Stomach (tissue), 4 donors: ENCODE results near the gene PDIA5.

Experiments used
- EP300 ChIP-seq: sonication (generic); formaldehyde crosslinking; IDR thresholded peaks from one replicate; pipeline ENCODE4 v1.6.1; 2017; ENCODE audit warnings: antibody characterized with exemption
- POLR2A ChIP-seq, 4 donors: fragments of 450-650 bp; IDR thresholded peaks; one replicate each; pipeline ENCODE4 v1.6.1; 2016; ENCODE audit warnings: antibody characterized with exemption in 4 of 4, control low read depth in 2 of 4, mild to moderate bottlenecking in 1 of 4, moderate library complexity in 1 of 4
- POLR2AphosphoS5 ChIP-seq, 3 donors: sonication (generic); formaldehyde crosslinking; IDR thresholded peaks; one replicate each; pipeline ENCODE4 v1.6.1; 2016; ENCODE audit warnings: antibody characterized with exemption in 3 of 3
- TF ChIP-seq, protein P1 (sequence below), 7 experiments: fragments of 450-650 bp in 4 of 7; fragments of 200-600 bp in 3 of 7; sonication (generic) in 3 of 7; IDR thresholded peaks; one replicate each; pipeline ENCODE4 v1.5.1; 2016 to 2019; ENCODE audit warnings: antibody characterized with exemption in 7 of 7, control low read depth in 2 of 7, mild to moderate bottlenecking in 1 of 7

- no peak for TF ChIP-seq POLR2AphosphoS5 (IDR thresholded peaks at IDR 0.05)
- TF ChIP-seq, protein P1, sequence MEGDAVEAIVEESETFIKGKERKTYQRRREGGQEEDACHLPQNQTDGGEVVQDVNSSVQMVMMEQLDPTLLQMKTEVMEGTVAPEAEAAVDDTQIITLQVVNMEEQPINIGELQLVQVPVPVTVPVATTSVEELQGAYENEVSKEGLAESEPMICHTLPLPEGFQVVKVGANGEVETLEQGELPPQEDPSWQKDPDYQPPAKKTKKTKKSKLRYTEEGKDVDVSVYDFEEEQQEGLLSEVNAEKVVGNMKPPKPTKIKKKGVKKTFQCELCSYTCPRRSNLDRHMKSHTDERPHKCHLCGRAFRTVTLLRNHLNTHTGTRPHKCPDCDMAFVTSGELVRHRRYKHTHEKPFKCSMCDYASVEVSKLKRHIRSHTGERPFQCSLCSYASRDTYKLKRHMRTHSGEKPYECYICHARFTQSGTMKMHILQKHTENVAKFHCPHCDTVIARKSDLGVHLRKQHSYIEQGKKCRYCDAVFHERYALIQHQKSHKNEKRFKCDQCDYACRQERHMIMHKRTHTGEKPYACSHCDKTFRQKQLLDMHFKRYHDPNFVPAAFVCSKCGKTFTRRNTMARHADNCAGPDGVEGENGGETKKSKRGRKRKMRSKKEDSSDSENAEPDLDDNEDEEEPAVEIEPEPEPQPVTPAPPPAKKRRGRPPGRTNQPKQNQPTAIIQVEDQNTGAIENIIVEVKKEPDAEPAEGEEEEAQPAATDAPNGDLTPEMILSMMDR (IDR thresholded peaks at IDR 0.05) = no peak
- no peak for TF ChIP-seq POLR2A (IDR thresholded peaks at IDR 0.05)
- no peak for TF ChIP-seq EP300
Observed at GRCh38 chr3:123148772-123149171, 81.9 kb downstream of the PDIA5 start.
